Activated T-cell treated with anti-CD3 and anti-CD28 coated beads for 1 hour (primary cell): ENCODE measurements around the gene CHMP2B.
"Not testable (repeated sequence)": the region's sequence is repeated elsewhere in the genome, so short reads cannot be mapped to it uniquely, and the experiment has no call there.

ENCODE experiments used
- DNase-seq: peaks from one replicate; pipeline ENCODE4 v3.0.0-alpha.2; 2020; ENCODE audit warnings: low read depth

The CHMP2B gene

GRCh38 chr3:87233805-87234204, 6.7 kb downstream of the CHMP2B start:
- DNase-seq, result no peak

GRCh38 chr3:87236093-87236492, 9.0 kb downstream of the CHMP2B start:
- DNase-seq, result no peak

GRCh38 chr3:87246662-87247429, 19.7 kb downstream of the CHMP2B start:
- no peak for DNase-seq

GRCh38 chr3:87247430-87247773, 20.3 kb downstream of the CHMP2B start:
- DNase-seq, result no peak

GRCh38 chr3:87248231-87248630, 21.1 kb downstream of the CHMP2B start:
- DNase-seq, result not testable (repeated sequence)

- no peak for DNase-seq
Measured at GRCh38 chr3:87248831-87249230, 21.7 kb downstream of the CHMP2B start.

- no peak for DNase-seq
Measured at GRCh38 chr3:87250009-87250408, 22.9 kb downstream of the CHMP2B start.

- DNase-seq, result peak; percentile 21
Measured at GRCh38 chr3:87260270-87260669, 33.2 kb downstream of the CHMP2B start.

- DNase-seq, result no peak
Measured at GRCh38 chr3:87261925-87262324, 34.8 kb downstream of the CHMP2B start.

GRCh38 chr3:87267953-87268645, 41.0 kb downstream of the CHMP2B start:
- no peak for DNase-seq

GRCh38 chr3:87268646-87269211, 41.6 kb downstream of the CHMP2B start:
- DNase-seq, result no peak

GRCh38 chr3:87269723-87270122, 42.6 kb downstream of the CHMP2B start:
- no peak for DNase-seq

- DNase-seq, result no peak
Measured at GRCh38 chr3:87270908-87271700, 44.0 kb downstream of the CHMP2B start.

GRCh38 chr3:87272718-87273341, 45.7 kb downstream of the CHMP2B start:
- no peak for DNase-seq

GRCh38 chr3:87276484-87276883, 49.4 kb downstream of the CHMP2B start, which contains the start of gene POU1F1:
Gene POU1F1 (minus strand): TSS chr3:87276584. CDS start chr3:87276462, 122 bp downstream.
- DNase-seq, result no peak

- DNase-seq, result no peak
Measured at GRCh38 chr3:87287011-87287410, 59.9 kb downstream of the CHMP2B start.

GRCh38 chr3:87288446-87288845, 61.3 kb downstream of the CHMP2B start:
- no peak for DNase-seq

- DNase-seq, result no peak
Measured at GRCh38 chr3:87298111-87298718, 71.1 kb downstream of the CHMP2B start.

GRCh38 chr3:87305031-87305430, 77.9 kb downstream of the CHMP2B start:
- not testable (repeated sequence) for DNase-seq
